GM12878 (cell line): ENCODE results near the gene TRAK2. TPM values are rescaled to one million over a fixed set of nuclear protein-coding genes. Genes with fewer than 3 reads are reported as not detected.

Experiments used
- SIN3A ChIP-seq: IDR thresholded peaks from 2 replicates; pipeline ENCODE4 v1.6.1; 2012; ENCODE audit warnings: low read depth, low read length, improper control_type of control experiment
- SMC3 ChIP-seq: IDR thresholded peaks from 2 replicates; pipeline ENCODE4 v1.6.1; 2011; ENCODE audit warnings: low read length, improper control_type of control experiment, borderline replicate concordance
- polyA plus RNA-seq, 11 experiments: library from polyadenylated mRNA; depleted of rRNA in 4 of 11; unstranded in 6 of 11; stranded (reverse) in 5 of 11; fragments of >200 nt; fragmentation: Nextera tagmentation in 4 of 11; fragmentation: Illumina TruSeq in 1 of 11; extraction: Ambion mirVana in 4 of 11; extraction: Trizol in 1 of 11; gene quantifications; 1 replicate in 1 of 11; 2 replicates in 10 of 11; pipeline versions ENCODE4 v1.2.1 to v1.2.3, GENCODE V29; 2011 to 2016; ENCODE audit warnings: inconsistent platforms in 2 of 11, missing spikeins in 2 of 11, low read depth in 1 of 11
- total RNA-seq, 4 experiments: library from RNA; depleted of rRNA in 3 of 4; stranded (reverse); fragments of >200 nt in 3 of 4; fragmentation: Illumina TruSeq in 1 of 4; extraction: Trizol in 1 of 4; gene quantifications; 2 replicates each; pipeline versions ENCODE4 v1.2.1 to v1.2.3, GENCODE V29; 2013 to 2021
- TF ChIP-seq, protein P1 (sequence below): fragments of 450-650 bp; IDR thresholded peaks from 2 replicates; pipeline ENCODE4 v1.6.1; 2017; ENCODE audit warnings: mild to moderate bottlenecking, moderate library complexity
- TF ChIP-seq, protein P2 (sequence below): IDR thresholded peaks from 2 replicates; pipeline ENCODE4 v1.6.1; 2011; ENCODE audit warnings: low read depth, low read length, improper control_type of control experiment, borderline replicate concordance
- TF ChIP-seq, protein P3 (sequence below): IDR thresholded peaks from 2 replicates; pipeline ENCODE4 v1.6.1; 2012; ENCODE audit warnings: low read depth, low read length, improper control_type of control experiment

Gene TRAK2
- total and polyA plus RNA-seq, 10 of the 15 experiments (the other 5 are each of a cell fraction or from before 2014, with no cell fraction given): 5.2 to 20.0 (median 11.8) TPM

DNA sequence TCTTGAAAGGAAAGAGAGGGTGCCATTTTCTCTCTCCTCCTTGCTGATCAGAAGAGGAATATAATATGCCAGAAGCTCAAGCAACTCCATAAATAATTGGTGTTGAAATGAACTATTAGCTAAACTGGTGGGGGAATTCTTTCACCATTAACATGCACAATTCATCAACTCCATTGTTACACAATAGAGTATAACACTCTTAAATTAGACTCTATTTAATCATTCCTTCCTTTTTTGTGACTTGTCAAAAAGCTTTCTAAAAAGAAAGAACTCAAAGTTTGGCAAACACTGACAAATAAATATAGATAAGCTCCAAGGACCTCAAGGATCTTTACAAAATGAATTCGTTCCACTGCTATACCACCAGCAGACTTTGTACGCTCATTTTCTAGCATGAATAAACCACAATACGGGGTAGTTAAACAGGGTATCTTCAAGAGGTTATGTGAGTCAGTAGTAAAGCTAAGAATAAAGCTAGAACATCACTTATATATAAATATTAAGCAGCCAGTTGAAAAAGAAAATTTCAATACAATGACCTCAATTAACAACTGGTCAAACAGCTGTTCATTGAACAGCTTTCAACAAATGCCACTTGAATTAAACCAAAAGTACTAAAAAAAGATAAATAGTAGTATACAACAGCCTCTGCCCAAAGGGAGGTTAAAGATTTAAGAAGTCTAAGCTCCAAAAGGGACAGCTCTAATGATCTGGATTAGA, 6.4 kb downstream of the TRAK2 start (continued):
- TF ChIP-seq, protein P1, sequence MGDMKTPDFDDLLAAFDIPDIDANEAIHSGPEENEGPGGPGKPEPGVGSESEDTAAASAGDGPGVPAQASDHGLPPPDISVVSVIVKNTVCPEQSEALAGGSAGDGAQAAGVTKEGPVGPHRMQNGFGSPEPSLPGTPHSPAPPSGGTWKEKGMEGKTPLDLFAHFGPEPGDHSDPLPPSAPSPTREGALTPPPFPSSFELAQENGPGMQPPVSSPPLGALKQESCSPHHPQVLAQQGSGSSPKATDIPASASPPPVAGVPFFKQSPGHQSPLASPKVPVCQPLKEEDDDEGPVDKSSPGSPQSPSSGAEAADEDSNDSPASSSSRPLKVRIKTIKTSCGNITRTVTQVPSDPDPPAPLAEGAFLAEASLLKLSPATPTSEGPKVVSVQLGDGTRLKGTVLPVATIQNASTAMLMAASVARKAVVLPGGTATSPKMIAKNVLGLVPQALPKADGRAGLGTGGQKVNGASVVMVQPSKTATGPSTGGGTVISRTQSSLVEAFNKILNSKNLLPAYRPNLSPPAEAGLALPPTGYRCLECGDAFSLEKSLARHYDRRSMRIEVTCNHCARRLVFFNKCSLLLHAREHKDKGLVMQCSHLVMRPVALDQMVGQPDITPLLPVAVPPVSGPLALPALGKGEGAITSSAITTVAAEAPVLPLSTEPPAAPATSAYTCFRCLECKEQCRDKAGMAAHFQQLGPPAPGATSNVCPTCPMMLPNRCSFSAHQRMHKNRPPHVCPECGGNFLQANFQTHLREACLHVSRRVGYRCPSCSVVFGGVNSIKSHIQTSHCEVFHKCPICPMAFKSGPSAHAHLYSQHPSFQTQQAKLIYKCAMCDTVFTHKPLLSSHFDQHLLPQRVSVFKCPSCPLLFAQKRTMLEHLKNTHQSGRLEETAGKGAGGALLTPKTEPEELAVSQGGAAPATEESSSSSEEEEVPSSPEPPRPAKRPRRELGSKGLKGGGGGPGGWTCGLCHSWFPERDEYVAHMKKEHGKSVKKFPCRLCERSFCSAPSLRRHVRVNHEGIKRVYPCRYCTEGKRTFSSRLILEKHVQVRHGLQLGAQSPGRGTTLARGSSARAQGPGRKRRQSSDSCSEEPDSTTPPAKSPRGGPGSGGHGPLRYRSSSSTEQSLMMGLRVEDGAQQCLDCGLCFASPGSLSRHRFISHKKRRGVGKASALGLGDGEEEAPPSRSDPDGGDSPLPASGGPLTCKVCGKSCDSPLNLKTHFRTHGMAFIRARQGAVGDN: no peak
- TF ChIP-seq SMC3 (no peak), SIN3A (no peak)
- TF ChIP-seq, protein P2, sequence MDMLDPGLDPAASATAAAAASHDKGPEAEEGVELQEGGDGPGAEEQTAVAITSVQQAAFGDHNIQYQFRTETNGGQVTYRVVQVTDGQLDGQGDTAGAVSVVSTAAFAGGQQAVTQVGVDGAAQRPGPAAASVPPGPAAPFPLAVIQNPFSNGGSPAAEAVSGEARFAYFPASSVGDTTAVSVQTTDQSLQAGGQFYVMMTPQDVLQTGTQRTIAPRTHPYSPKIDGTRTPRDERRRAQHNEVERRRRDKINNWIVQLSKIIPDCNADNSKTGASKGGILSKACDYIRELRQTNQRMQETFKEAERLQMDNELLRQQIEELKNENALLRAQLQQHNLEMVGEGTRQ: no peak
- TF ChIP-seq, protein P3, sequence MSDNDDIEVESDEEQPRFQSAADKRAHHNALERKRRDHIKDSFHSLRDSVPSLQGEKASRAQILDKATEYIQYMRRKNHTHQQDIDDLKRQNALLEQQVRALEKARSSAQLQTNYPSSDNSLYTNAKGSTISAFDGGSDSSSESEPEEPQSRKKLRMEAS: no peak
